Neural progenitor cell (in vitro differentiated cells): Measurements from ENCODE around the gene PLCL1.

Experiments used
- EZH2 ChIP-seq: fragments of 200-600 bp; sonication (generic); IDR thresholded peaks from 2 replicates; pipeline ENCODE4 v1.6.1; 2017; ENCODE audit warnings: antibody characterized with exemption, mild to moderate bottlenecking, moderate library complexity
- EZH2phosphoT487 ChIP-seq: fragments of 200-600 bp; sonication (generic); IDR thresholded peaks from 2 replicates; pipeline ENCODE4 v1.6.1; 2017; ENCODE audit warnings: antibody characterized with exemption
- TF ChIP-seq, protein P1 (sequence below): fragments of 200-600 bp; sonication (generic); IDR thresholded peaks from 2 replicates; pipeline ENCODE4 v1.5.1; 2017; ENCODE audit warnings: antibody characterized with exemption, mild to moderate bottlenecking

DNA sequence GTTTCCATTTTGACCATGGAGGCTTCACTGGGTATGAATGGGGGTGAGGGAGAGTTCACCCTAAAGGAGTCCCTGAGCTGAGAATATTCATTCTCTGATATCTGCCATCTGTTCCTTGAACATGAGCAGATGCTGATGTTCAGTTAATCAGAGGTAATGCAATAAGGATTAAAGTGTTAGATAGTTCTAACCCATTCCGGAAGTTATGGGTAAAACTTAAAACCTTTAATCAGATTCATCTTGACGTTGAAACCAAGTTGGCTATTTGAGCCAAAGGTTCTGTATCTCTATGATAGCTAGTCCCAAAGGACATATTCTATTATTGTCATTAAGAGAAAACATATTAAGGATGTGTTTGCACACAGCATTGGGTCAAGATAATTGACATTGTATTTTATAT, 268.9 kb downstream of the PLCL1 start:
- TF ChIP-seq, protein P1, sequence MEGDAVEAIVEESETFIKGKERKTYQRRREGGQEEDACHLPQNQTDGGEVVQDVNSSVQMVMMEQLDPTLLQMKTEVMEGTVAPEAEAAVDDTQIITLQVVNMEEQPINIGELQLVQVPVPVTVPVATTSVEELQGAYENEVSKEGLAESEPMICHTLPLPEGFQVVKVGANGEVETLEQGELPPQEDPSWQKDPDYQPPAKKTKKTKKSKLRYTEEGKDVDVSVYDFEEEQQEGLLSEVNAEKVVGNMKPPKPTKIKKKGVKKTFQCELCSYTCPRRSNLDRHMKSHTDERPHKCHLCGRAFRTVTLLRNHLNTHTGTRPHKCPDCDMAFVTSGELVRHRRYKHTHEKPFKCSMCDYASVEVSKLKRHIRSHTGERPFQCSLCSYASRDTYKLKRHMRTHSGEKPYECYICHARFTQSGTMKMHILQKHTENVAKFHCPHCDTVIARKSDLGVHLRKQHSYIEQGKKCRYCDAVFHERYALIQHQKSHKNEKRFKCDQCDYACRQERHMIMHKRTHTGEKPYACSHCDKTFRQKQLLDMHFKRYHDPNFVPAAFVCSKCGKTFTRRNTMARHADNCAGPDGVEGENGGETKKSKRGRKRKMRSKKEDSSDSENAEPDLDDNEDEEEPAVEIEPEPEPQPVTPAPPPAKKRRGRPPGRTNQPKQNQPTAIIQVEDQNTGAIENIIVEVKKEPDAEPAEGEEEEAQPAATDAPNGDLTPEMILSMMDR = no peak
- TF ChIP-seq EZH2phosphoT487 = no peak
- TF ChIP-seq EZH2 = no peak
